SK-N-SH (cell line): ENCODE measurements around the gene MUC5B. TPM values are rescaled to one million over a fixed set of nuclear protein-coding genes. Genes with fewer than 3 reads are reported as not detected.
"Not testable (repeated sequence)": the region's sequence is repeated elsewhere in the genome, so short reads cannot be mapped to it uniquely, and the experiment has no call there.

ENCODE experiments used
- CTCF ChIA-PET: fragments of 300-600, 350-600 bp; formaldehyde crosslinking; extraction: SDS; loops from one replicate; lab custom pipeline; 2021; lab: Yijun Ruan, JAX
- POLR2A ChIA-PET: fragments of 350-600 bp; sonication (Branson Sonifier 250); formaldehyde crosslinking; extraction: SDS; loops from one replicate; lab custom pipeline; 2020; ENCODE audit warnings: antibody characterized with exemption, inconsistent platforms; lab: Yijun Ruan, JAX
- DNase-seq: peaks from one replicate; pipeline ENCODE4 v3.0.0; 2012
- H2AFZ ChIP-seq: fragments of 200-600 bp; sonication (generic); 2 replicates; pipeline ENCODE4 v1.8.1; 2016; ENCODE audit warnings: antibody characterized with exemption, mild to moderate bottlenecking, low read depth
- H3F3A ChIP-seq: fragments of 200-600 bp; sonication (generic); replicated peaks from 2 replicates; pipeline ENCODE3; 2016; ENCODE audit warnings: antibody characterized with exemption, mild to moderate bottlenecking; ENCODE audit not compliant: insufficient read depth
- H3K27ac ChIP-seq, 2 experiments: fragments of 200-500 bp in 1 of 2; fragments of 200-600 bp in 1 of 2; sonication (Bioruptor generic) in 1 of 2; sonication (generic), shearing (Covaris generic) in 1 of 2; 2 replicates each; pipeline versions ENCODE4 v1.5.1 to v1.6.1; 2014 to 2016; ENCODE audit warnings: low read depth in 2 of 2, inconsistent platforms in 1 of 2, low read length in 1 of 2, mild to moderate bottlenecking in 1 of 2, mixed read lengths in 1 of 2
- H3K27me3 ChIP-seq: fragments of 200-600 bp; sonication (generic), shearing (Covaris generic); 2 replicates; pipeline ENCODE4 v1.6.1; 2016; ENCODE audit warnings: mixed run types; ENCODE audit not compliant: insufficient read depth
- H3K36me3 ChIP-seq, 2 experiments: fragments of 200-500 bp in 1 of 2; fragments of 200-600 bp in 1 of 2; sonication (Bioruptor generic) in 1 of 2; sonication (generic) in 1 of 2; replicated peaks in 1 of 2; 2 replicates each; pipeline versions ENCODE3 to v1.5.1; 2014 to 2016; ENCODE audit warnings: low read length in 1 of 2, mild to moderate bottlenecking in 1 of 2; ENCODE audit not compliant: insufficient read depth in 2 of 2, control insufficient read depth in 1 of 2
- H3K4me1 ChIP-seq, 2 experiments: fragments of 200-500 bp in 1 of 2; fragments of 200-600 bp in 1 of 2; sonication (Bioruptor generic) in 1 of 2; sonication (generic), shearing (Covaris generic) in 1 of 2; 2 replicates each; pipeline versions ENCODE4 v1.5.1 to v1.6.1; 2014 to 2016; ENCODE audit warnings: low read depth in 1 of 2, low read length in 1 of 2, mixed run types in 1 of 2; ENCODE audit not compliant: insufficient read depth in 2 of 2, control insufficient read depth in 1 of 2
- H3K4me2 ChIP-seq: fragments of 200-600 bp; sonication (generic), shearing (Covaris generic); 2 replicates; pipeline ENCODE4 v1.6.1; 2017; ENCODE audit warnings: mixed run types
- H3K4me3 ChIP-seq, 2 experiments: fragments of 200-500 bp in 1 of 2; fragments of 200-600 bp in 1 of 2; sonication (Bioruptor generic) in 1 of 2; sonication (generic), shearing (Covaris generic) in 1 of 2; 2 replicates each; pipeline versions ENCODE4 v1.5.1 to v1.8.1; 2014 to 2016; ENCODE audit warnings: low read depth in 2 of 2, inconsistent platforms in 1 of 2, low read length in 1 of 2, mild to moderate bottlenecking in 1 of 2, mixed read lengths in 1 of 2, moderate library complexity in 1 of 2
- H3K79me2 ChIP-seq: fragments of 200-600 bp; sonication (generic); 2 replicates; pipeline ENCODE4 v1.8.1; 2017; ENCODE audit warnings: mild to moderate bottlenecking; ENCODE audit not compliant: insufficient read depth
- H3K9ac ChIP-seq: fragments of 200-600 bp; sonication (generic); 2 replicates; pipeline ENCODE4 v1.6.1; 2017; ENCODE audit warnings: mixed run types
- H3K9me2 ChIP-seq: fragments of 200-600 bp; sonication (generic); 2 replicates; pipeline ENCODE4 v1.6.1; 2017; ENCODE audit warnings: mixed run types
- H3K9me3 ChIP-seq: fragments of 200-600 bp; sonication (generic); 2 replicates; pipeline ENCODE4 v1.6.1; 2017; ENCODE audit warnings: mixed run types, mild to moderate bottlenecking, moderate library complexity
- H4K20me1 ChIP-seq: fragments of 200-600 bp; sonication (generic); 2 replicates; pipeline ENCODE4 v1.6.1; 2017; ENCODE audit warnings: mild to moderate bottlenecking, mixed run types; ENCODE audit not compliant: insufficient read depth
- CHD2 ChIP-seq: fragments of 150-350 bp; IDR thresholded peaks from 2 replicates; pipeline ENCODE4 v1.6.1; 2018; ENCODE audit warnings: low read length; ENCODE audit not compliant: partially characterized antibody
- FOXJ3 ChIP-seq: sonication (generic); formaldehyde crosslinking; IDR thresholded peaks from 2 replicates; pipeline ENCODE4 v1.5.1; 2020; ENCODE audit warnings: mild to moderate bottlenecking, missing genetic modification reagents
- IRF3 ChIP-seq: fragments of 150-350 bp; IDR thresholded peaks from 2 replicates; pipeline ENCODE4 v1.6.1; 2016; ENCODE audit warnings: mild to moderate bottlenecking, low read depth, low read length
- RAD21 ChIP-seq: IDR thresholded peaks from 2 replicates; pipeline ENCODE4 v1.6.1; 2012; ENCODE audit warnings: mild to moderate bottlenecking, low read length
- SMC3 ChIP-seq: IDR thresholded peaks from 2 replicates; pipeline ENCODE4 v1.6.1; 2012; ENCODE audit warnings: low read depth, low read length, improper control_type of control experiment
- ZBTB33 ChIP-seq: IDR thresholded peaks from 2 replicates; pipeline ENCODE4 v1.4.0; 2012; ENCODE audit warnings: low read depth, borderline replicate concordance
- WGBS: methylation state at CpG from one replicate; pipeline ENCODE4 v1.1.6; 2017; ENCODE audit warnings: low lambda C conversion rate; 5-methylcytosine and 5-hydroxymethylcytosine counted together
- polyA plus RNA-seq, 3 experiments: library from polyadenylated mRNA; depleted of rRNA; stranded (reverse); fragments of >200 nt; gene quantifications; 2 replicates each; pipeline ENCODE4 v1.2.3, GENCODE V29; 2012
- TF ChIP-seq, protein P1 (sequence below): fragments of 200-600 bp; sonication (generic); IDR thresholded peaks from 2 replicates; pipeline ENCODE4 v1.6.1; 2017; ENCODE audit warnings: antibody characterized with exemption, mild to moderate bottlenecking, moderate library complexity

The MUC5B gene
- polyA plus RNA-seq, 1 of the 3 experiments (the other 2 are of a cell fraction): not detected

DNA sequence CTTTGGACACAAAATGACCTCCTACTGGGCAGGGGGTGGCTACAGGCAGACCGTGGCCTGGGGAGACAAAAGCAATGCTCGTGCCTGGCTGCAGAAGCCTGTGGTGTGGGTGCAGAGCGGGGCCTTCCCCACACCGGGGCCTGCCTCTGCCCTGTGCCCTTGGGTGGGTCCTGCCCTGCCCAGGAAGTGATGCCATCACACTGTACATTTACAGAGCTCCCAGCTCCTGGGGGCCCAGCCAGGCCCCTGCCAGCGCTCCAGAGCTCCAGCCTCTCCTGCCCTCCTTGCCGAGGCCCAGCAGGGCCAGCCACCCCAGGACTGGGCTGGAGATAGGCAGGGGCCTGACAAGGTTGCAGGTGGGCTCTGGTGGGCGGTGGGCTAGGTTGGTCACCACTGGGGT, 40.1 kb downstream of the MUC5B start:
- DNase-seq: no peak
- CTCF ChIA-PET: interaction anchor here (0.8 to 1.7 kb wide), 5 partner anchors 10 to 312 kb away, joined by 3 to 5 read pairs (median 3); no protein-coding TSS in a partner anchor
- peak overlapping the region; percentile 63; the same call in 1 of the 2 replicates for H3K4me2 ChIP-seq
- H3K27ac ChIP-seq: peak overlapping the region in 1 of 2 experiments; percentile 63; a peak in 1 of 4 replicates
- H3K27me3 ChIP-seq: no peaks in the 10 kb centered on the region
- no peaks in the 10 kb centered on the region for H3F3A ChIP-seq
- no peak overlapping the region for H2AFZ ChIP-seq
- TF ChIP-seq IRF3: no peak
- TF ChIP-seq FOXJ3 (CRISPR knock-in tag): no peak
- peak; percentile 0 for TF ChIP-seq CHD2
- no peak overlapping the region for H3K9ac ChIP-seq
- POLR2A ChIA-PET: interaction anchor here (1.1 to 1.5 kb wide), 2 partner anchors 13 to 46 kb away, joined by 3 to 4 read pairs; partner anchors contain the start of gene TOLLIP
- no peaks in the 10 kb centered on the region for H4K20me1 ChIP-seq
- H3K9me2 ChIP-seq: no peaks in the 10 kb centered on the region
- H3K79me2 ChIP-seq: no peaks in the 10 kb centered on the region
- WGBS: no CpG with 5 or more reads among the region's 7 CpGs
- H3K4me1 ChIP-seq: peaks cover 0 to 13% of the 10 kb centered on the region in 2 experiments; a peak in 1 of 4 replicates
- no peaks in the 10 kb centered on the region for H3K36me3 ChIP-seq
- H3K4me3 ChIP-seq: peak overlapping the region; percentile 43 to 48; a peak in 3 of 4 replicates
- H3K9me3 ChIP-seq: no peaks in the 10 kb centered on the region

DNA sequence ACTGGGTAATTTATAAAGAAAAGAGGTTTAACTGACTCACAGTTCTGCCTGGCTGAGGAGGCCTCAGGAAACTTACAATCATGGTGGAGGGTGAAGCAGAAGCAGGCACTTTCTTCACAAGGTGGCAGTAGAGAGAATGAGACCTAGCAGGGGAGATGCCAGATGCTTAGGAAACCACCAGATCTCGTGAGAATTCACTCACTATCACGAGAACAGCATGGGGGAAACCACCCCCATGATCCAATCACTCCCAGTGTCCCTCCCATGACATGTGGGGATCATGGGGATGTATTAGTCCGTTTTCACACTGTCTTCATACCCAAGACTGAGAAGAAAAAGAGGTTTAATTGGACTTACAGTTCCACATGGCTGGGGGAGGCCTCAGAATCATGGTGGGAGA, 41.6 kb downstream of the MUC5B start:
- peaks cover 0 to 13% of the 10 kb centered on the region in 2 experiments; a peak in 1 of 4 replicates for H3K4me1 ChIP-seq
- H3K4me2 ChIP-seq, H3K9me2 ChIP-seq, H2AFZ ChIP-seq, H3K4me3 ChIP-seq, CTCF ChIA-PET, H4K20me1 ChIP-seq, H3K9me3 ChIP-seq, H3K79me2 ChIP-seq, H3K9ac ChIP-seq, H3F3A ChIP-seq, H3K27me3 ChIP-seq, H3K36me3 ChIP-seq, POLR2A ChIA-PET, H3K27ac ChIP-seq: not testable (repeated sequence)
- DNase-seq: peak; percentile 57
- TF ChIP-seq RAD21 (peak; percentile 32), ZBTB33 (peak; percentile 78; the same call in 1 of the 2 replicates), SMC3 (peak; percentile 23; the same call in 1 of the 2 replicates), CHD2 (peak; percentile 95)
- TF ChIP-seq, protein P1, sequence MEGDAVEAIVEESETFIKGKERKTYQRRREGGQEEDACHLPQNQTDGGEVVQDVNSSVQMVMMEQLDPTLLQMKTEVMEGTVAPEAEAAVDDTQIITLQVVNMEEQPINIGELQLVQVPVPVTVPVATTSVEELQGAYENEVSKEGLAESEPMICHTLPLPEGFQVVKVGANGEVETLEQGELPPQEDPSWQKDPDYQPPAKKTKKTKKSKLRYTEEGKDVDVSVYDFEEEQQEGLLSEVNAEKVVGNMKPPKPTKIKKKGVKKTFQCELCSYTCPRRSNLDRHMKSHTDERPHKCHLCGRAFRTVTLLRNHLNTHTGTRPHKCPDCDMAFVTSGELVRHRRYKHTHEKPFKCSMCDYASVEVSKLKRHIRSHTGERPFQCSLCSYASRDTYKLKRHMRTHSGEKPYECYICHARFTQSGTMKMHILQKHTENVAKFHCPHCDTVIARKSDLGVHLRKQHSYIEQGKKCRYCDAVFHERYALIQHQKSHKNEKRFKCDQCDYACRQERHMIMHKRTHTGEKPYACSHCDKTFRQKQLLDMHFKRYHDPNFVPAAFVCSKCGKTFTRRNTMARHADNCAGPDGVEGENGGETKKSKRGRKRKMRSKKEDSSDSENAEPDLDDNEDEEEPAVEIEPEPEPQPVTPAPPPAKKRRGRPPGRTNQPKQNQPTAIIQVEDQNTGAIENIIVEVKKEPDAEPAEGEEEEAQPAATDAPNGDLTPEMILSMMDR: peak; percentile 42
- WGBS: 40% methylated on average over 3 of the region's 3 CpGs

- not testable (repeated sequence) for H3K4me2 ChIP-seq, H3K79me2 ChIP-seq, H3K9me2 ChIP-seq, H3K27ac ChIP-seq, DNase-seq, H3F3A ChIP-seq, H3K27me3 ChIP-seq, H3K9me3 ChIP-seq, H3K9ac ChIP-seq, H4K20me1 ChIP-seq, H3K36me3 ChIP-seq, H3K4me3 ChIP-seq, H2AFZ ChIP-seq
- H3K4me1 ChIP-seq: peaks cover 0 to 13% of the 10 kb centered on the region in 2 experiments; a peak in 1 of 4 replicates
- POLR2A ChIA-PET: interaction anchor here (0.5 kb wide), 1 partner anchor 18 kb away, joined by 3 read pairs; no protein-coding TSS in a partner anchor
- CTCF ChIA-PET: interaction anchor here (1.4 kb wide), 1 partner anchor 62 kb away, joined by 4 read pairs; no protein-coding TSS in a partner anchor
- 83% methylated on average over 4 of the region's 4 CpGs for WGBS
Measured at GRCh38 chr11:1265480-1265879, 42.6 kb downstream of the MUC5B start.

GRCh38 chr11:1266976-1267375, 44.1 kb downstream of the MUC5B start:
- H3K27ac ChIP-seq, H3K4me2 ChIP-seq, H3K79me2 ChIP-seq, H3K9me3 ChIP-seq, H4K20me1 ChIP-seq, H3K27me3 ChIP-seq, H3K36me3 ChIP-seq, POLR2A ChIA-PET, H3K9me2 ChIP-seq, H3F3A ChIP-seq, H3K4me1 ChIP-seq, H3K9ac ChIP-seq, H3K4me3 ChIP-seq, DNase-seq, H2AFZ ChIP-seq: not testable (repeated sequence)
- 53% methylated on average over 2 of the region's 2 CpGs for WGBS
- CTCF ChIA-PET: interaction anchor here (1.3 kb wide), 1 partner anchor 248 kb away, joined by 3 read pairs; no protein-coding TSS in a partner anchor
